ENCODE results near the gene PCSK5.

DNA sequence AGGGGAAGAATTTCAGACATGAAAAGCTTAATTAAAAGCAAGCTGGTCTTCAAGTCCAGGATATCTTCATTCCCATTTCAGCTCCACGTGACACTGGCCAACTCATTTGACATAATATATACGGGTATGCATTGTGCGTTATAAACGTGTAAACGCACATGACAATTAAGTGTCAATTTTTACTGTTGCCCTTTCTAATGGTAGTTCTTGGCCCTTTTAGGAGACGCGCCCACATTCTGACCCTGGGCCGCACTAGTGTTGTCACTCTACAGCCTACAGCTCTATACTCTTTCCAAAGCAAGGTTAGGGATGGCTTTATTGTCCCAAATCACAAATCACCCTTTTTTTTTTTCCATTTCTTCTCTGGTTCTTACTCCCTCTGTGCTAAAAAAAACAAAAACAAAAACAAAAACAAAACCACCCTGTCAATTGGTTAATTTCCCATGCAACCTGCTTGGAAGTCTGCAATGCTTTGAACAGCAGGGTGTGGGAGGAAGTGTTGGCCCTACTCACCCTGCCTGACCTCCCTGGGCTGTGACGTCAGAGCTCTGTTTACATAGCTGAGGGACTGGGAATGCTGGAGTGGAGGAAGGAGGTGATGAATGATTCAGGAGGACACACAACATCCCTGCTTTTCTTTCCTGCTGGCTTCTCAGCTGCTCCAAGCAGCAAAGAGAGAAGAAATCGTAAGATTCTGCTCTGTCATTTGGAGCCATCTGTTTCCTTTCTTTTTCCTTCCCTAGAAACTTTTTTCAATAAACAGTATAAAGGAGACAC, 484.5 kb downstream of the PCSK5 start:
- TF ChIP-seq, protein P1, sequence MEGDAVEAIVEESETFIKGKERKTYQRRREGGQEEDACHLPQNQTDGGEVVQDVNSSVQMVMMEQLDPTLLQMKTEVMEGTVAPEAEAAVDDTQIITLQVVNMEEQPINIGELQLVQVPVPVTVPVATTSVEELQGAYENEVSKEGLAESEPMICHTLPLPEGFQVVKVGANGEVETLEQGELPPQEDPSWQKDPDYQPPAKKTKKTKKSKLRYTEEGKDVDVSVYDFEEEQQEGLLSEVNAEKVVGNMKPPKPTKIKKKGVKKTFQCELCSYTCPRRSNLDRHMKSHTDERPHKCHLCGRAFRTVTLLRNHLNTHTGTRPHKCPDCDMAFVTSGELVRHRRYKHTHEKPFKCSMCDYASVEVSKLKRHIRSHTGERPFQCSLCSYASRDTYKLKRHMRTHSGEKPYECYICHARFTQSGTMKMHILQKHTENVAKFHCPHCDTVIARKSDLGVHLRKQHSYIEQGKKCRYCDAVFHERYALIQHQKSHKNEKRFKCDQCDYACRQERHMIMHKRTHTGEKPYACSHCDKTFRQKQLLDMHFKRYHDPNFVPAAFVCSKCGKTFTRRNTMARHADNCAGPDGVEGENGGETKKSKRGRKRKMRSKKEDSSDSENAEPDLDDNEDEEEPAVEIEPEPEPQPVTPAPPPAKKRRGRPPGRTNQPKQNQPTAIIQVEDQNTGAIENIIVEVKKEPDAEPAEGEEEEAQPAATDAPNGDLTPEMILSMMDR (conservative IDR thresholded peaks at IDR 0.05; ENCODE audit: low read depth, low read length), result no peak
- no peak for TF ChIP-seq EZH2 (IDR thresholded peaks at IDR 0.05; ENCODE audit: borderline replicate concordance, low read depth, low read length, poor library complexity, severe bottlenecking)

Measured in A673 (cell line).